ENCODE data around the gene PREX1.
"Not testable (repeated sequence)": the region's sequence is repeated elsewhere in the genome, so short reads cannot be mapped to it uniquely, and the experiment has no call there.

Gene PREX1

DNA sequence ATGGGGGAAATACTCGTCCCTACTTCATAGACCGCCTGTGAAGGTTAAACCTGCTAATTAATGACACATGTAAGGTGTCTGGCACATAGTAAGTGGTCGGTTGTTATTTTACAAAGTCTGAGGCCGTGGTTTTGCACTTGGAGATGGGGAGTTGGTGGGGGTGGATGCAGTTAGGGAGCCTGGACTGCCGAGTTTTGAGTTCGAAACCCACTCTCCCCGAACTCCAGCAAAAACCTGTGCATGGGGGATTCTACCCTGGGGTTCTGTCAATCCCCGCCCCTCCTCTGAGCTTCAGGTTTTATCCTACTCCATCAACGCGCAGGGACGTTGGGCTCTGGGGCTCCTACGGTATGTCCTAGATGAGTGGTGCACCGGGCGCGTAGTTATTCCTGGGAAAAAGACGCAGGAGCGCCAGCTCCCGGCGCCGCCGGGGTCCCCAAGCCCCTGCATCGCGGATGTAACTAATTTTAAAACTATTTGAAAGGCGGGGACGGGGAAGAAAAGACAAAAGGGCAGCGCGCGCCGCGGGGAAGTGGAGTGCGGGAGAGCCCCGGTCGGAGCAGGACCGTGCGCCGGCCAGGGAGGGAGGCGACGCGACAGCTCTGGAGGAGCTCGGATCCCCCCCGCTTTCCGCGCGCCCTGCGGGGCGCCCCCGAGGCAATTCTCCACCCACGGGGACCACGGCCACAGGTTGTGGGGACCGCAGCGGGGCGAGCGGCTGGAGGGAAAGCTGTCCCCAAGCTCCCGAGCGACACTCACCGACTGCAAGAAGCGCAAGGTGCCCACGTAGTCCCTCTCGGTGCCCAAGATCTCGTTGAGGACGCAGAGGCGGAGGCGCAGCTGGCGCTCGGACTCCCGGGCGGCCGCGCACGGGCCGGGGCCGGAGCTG lies 672 bp downstream of the PREX1 start:
- no peak for DNase-seq (ENCODE audit: low spot score)

DNA sequence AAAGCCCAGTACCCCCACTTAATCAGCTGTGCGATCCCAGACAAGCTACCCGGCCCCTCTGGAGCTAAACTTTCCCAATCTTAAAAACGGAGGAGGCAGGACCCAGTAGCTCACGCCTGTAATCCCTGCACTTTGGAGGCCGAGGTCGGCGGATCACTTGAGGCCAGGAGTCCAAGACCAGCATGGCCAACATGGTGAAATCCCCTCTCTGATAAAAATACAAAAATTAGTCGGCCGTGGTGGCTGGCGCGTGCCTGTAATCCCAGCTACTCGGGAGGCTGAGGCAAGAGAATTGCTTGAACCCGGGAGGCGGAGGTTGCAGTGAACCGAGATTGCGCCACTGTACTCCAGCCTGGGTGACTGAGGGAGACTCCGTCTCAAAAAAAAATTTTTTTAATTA lies 1.3 kb downstream of the PREX1 start:
- DNase-seq (ENCODE audit: low spot score), result not testable (repeated sequence)

DNA sequence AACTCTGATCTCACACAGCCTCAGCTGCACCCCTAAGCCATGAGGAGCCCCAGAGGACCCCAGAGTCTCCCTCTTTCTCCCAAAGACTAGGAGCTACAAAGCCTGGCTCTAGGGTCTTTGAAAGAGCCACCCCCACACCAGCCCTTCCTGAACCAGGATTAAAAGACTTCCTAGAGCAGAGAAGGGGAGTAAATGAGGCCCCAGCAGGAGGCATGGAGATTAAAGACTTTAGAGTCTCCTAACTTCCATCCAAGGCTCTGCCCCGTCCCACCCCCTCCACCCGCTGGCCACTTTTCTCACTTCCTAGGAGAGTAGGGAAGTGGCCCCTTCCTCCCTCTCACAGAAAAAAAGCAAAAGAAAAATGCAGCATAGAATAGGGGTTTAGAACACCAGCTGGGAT lies 1.7 kb downstream of the PREX1 start:
- no peak for DNase-seq (ENCODE audit: low spot score)

GRCh38 chr20:48825566-48825920 lies 2.3 kb downstream of the PREX1 start:
- no peak for DNase-seq (ENCODE audit: low spot score)

DNA sequence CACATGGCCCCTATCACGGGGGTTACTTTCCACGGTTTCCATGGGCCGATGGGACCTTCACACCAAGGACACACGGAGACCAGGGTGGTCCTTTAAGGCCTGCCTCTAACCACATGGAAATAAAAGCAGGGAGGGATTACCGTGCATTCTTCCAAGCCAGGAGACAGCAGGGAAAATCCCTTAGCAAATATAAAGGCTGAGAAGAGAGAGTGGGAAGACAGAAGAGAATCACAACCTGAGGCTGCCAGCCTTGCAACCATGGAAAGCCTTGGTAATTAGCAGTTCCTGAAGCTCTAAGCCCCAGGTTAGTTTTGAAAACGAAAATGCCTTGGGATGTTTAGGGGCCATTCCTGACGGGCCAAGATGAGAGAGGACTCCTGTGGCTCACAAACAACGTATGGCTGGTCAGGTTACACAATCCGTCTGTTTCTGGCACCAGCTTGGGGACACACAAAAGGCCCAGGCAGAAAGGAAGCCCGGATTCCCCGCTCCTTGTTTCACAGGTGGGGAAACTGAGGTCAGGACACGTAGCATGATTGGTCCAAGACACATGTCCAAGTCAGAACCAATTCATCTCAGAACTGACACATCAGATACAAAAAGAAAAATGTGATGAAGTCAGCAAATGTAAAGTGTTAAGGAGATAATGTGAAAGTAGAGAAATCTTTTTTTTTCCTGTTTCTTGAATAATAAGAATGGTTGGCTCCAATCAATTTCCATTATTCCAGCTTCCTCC lies 2.8 kb downstream of the PREX1 start:
- no peak for DNase-seq (ENCODE audit: low spot score)

DNA sequence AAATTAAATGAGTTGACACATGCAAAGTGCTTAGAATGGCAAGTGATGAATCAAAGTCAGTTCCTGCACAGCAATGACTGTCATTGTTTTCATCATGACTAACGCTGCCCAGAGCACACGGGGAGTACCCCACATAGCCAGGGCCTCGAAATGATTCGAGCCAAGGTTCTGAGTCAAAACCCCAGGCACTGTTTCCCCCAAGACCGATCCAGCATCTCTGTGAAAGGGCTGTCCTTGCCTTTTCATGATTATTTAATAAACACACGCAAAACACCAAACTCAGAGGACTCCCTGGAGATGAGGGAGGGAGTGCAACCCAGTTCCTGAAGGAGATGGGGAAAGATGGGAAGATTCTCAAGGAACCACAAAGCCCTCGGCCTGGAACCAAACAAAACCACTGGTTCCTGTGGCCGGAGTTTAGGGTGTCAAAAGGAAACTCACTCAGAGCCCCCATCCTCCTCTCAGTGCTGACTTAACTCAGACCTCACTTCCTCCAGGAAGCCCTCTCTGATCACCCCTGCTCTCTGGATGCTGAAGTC lies 3.8 kb downstream of the PREX1 start:
- DNase-seq (ENCODE audit: low spot score), result no peak

DNA sequence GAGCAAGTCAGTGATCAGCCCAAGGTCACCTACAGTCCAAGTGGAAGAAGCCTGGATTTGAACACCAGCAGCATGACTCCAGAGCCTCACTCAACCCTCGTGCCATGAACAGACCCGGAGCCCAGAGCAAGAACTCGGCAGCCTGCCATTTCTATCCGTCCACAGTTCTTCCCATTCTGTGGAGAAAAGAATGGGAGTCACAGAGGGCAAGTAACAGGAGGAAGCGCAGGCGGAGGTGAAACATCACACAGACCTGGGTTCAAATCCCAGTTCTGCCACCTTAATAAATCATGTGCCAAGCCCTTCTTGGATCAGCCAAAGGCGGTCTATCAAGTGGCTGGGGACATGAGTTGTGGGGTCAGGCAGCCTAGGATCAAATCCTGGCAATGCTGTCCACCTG lies 4.3 kb downstream of the PREX1 start:
- DNase-seq (ENCODE audit: low spot score), result no peak

GRCh38 chr20:48822879-48823385 lies 4.9 kb downstream of the PREX1 start:
- no peak for DNase-seq (ENCODE audit: low spot score)

- DNase-seq (ENCODE audit: low spot score), result no peak
Observed at GRCh38 chr20:48822178-48822577, 5.6 kb downstream of the PREX1 start.

DNA sequence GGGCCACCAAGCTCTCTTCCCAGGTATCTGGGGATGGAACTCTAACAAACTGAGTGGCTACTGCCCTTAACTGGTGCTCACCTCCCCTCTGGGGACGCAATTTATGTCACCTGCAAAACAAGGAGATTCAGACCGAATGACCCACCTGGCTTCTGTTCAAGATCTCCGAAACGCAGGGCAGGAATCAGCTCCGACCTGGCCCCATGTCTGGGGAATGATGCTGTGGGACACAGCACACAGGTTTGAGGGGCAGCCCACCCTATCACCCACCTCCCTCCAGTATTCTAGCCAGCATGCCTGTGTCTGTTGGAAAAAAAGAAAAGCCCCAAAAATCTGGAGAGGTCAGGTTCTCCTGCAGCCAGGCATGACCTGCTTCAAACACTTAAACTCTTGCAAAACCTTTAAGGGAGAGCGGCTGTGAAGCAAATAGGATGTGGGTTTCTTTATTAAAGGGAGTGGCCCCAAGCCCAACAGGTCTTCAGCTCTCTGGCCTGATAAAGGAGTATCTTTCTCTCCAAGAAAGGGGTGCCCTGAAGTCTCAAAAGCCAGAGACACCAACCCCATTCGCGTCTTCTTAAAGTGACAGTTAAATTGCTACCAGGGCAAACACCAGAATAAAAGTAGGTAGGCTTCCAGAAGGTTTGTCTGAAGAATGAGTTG lies 6.4 kb downstream of the PREX1 start:
- no peak for DNase-seq (ENCODE audit: low spot score)

- DNase-seq (ENCODE audit: low spot score), result no peak
Observed at GRCh38 chr20:48820649-48820973, 7.2 kb downstream of the PREX1 start.

GRCh38 chr20:48819821-48820648 lies 7.8 kb downstream of the PREX1 start:
- DNase-seq (ENCODE audit: low spot score), result no peak

- no peak for DNase-seq (ENCODE audit: low spot score)
Observed at GRCh38 chr20:48819089-48819488, 8.7 kb downstream of the PREX1 start.

DNA sequence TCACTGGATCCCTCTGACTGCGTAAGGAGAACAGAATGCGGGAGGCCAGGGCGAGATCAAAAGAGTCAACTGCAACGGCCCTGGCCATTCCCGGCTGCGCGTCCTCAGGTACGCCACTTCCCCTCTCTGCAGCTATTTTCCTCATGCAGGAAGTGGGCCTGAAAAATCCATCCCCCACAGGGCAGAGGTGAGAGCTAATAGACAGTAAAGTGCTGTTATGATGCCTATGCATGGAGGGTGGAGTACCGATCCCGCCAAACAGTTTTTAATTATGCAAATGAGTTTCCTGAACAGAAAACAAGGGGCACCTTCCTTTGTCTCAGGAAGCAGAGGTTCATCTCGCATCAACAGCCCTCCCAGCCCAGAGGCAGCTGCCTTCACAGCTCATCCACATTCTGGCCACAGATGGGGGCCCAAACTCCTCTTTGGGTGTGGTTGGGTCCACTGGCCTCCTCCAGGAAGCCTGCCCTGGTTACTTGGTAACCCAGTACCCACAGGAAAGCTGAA lies 9.3 kb downstream of the PREX1 start:
- no peak for DNase-seq (ENCODE audit: low spot score)

DNA sequence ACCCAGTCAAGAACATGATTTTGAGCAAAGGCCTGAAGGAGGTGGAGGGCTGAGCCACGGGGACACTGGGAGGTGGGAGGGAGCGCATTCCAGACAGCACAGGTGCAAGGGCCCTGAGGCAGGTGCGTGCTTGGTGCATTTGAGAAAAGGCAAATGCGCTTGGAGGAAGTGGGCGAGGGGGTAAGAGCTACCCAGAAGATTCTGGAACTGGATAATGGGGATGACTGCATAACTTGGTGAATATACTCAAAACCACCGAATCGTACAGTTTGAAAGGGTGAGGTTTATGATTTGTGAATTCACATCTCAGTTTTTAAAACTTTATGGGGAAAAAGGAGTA lies 9.8 kb downstream of the PREX1 start:
- DNase-seq (ENCODE audit: low spot score), result no peak

- DNase-seq (ENCODE audit: low spot score), result no peak
Observed at GRCh38 chr20:48817367-48818030, 10.3 kb downstream of the PREX1 start.

DNA sequence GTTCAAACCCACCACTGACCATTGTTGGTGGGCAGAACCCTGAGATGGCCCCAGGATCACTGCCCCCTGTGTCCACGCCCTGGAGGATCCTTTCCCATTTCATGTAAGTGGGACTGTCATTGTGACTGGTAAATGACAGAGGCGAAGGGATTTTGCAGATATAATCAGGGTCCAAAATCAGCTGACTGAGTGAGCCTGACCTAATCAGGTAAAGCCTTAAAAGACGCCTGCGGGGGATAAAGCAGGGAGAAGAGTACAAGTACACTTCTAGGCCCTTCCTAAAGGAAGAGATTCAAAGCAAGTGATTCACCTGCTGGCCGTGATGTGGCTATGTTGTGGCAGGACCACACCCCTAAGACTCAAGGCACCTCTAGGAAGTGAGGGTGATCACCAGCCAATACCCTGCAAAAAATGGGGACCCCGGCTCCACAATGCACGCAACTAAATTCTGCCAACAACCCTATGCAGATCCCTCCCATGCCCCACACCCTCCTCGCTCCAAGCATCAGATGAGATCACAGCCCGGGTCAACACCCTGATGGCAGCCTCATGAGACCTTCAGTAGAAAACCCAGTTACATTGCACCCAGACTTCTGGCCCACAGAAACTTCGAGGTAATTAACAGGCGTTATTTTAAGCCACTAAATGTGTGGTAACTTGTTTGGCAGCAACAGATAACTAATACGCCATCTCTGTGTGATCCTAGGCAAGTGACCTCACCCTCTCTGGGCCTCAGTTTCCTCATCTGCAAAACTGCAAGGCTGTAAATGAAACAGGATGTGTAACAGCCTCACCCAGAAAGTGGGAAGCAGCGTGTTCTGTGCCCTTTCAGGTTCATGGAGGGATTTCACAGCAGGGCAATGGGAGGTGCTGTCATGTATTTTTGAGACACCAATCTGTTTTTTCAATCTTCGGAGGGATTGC lies 11.3 kb downstream of the PREX1 start:
- DNase-seq (ENCODE audit: low spot score), result no peak

DNA sequence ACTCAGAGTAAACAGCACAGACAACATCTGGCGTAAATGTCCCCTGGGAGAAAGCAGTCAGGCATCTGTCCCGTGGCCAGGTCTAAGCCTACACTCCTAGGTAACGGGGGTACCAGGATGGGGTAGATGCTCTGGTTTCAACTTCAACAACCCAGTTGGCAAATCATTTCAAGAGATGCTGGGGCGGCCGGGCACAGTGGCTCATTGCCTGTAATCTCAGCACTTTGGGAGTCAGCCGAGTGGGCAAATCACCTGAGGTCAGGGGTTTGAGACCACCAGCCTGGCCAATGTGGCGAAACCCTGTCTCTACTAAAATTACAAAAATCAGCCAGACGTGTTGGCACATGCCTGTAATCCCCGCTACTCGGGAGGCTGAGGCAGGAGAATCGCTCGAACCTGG lies 12.3 kb downstream of the PREX1 start:
- no peak for DNase-seq (ENCODE audit: low spot score)

DNA sequence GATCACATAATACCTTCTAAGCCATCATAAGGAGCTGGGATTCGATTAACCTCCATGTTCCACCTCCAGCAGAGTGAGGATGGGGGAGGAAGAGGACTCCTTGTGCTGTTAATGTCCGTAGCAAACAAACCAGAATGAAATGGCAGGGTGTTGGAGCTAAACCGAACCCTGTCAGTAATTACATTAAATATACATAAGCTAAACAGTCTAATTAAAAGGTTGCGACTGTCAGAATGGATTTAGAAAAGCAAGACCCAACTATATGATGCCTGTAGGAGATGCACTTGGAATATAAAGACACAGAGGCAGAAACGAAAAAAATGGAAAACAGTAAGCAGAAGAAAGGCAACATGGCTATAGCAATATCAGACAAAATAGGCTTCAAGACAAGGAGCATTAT lies 13.2 kb downstream of the PREX1 start:
- no peak for DNase-seq (ENCODE audit: low spot score)

All from SK-N-DZ (cell line).